Karpas-422 (cell line): Measurements from ENCODE around the gene SBK1. TPM values are rescaled to one million over a fixed set of nuclear protein-coding genes. Genes with fewer than 3 reads are reported as not detected.

Source experiments
- DNase-seq: peaks from one replicate; pipeline ENCODE4 v3.0.0-alpha.2; 2015
- H2AFZ ChIP-seq: fragments of 200-600 bp; sonication (generic); 2 replicates; pipeline ENCODE4 v1.6.1; 2014; ENCODE audit warnings: antibody characterized with exemption, low read length, mixed read lengths
- H3K27ac ChIP-seq: fragments of 200-600 bp; sonication (generic); 2 replicates; pipeline ENCODE4 v1.5.1; 2014; ENCODE audit warnings: mild to moderate bottlenecking, low read length, moderate library complexity
- H3K27me3 ChIP-seq: fragments of 200-600 bp; sonication (generic); 2 replicates; pipeline ENCODE4 v1.6.1; 2014; ENCODE audit warnings: low read length, mixed read lengths
- H3K36me3 ChIP-seq: fragments of 200-600 bp; sonication (generic); 2 replicates; pipeline ENCODE4 v1.6.1; 2014; ENCODE audit warnings: low read length, mixed read lengths; ENCODE audit not compliant: insufficient read depth
- H3K4me1 ChIP-seq: fragments of 200-600 bp; sonication (generic); 2 replicates; pipeline ENCODE4 v1.6.1; 2014; ENCODE audit warnings: mild to moderate bottlenecking, low read length, mixed read lengths
- H3K4me2 ChIP-seq: fragments of 200-600 bp; sonication (generic); 2 replicates; pipeline ENCODE4 v1.6.1; 2014; ENCODE audit warnings: low read length, low read depth, mild to moderate bottlenecking; ENCODE audit not compliant: poor library complexity, severe bottlenecking
- H3K4me3 ChIP-seq: fragments of 200-600 bp; sonication (generic); 2 replicates; pipeline ENCODE4 v1.5.1; 2014; ENCODE audit warnings: mild to moderate bottlenecking, antibody characterized with exemption, low read length, mixed read lengths
- H3K79me2 ChIP-seq: fragments of 200-600 bp; sonication (generic); 2 replicates; pipeline ENCODE4 v1.6.1; 2014; ENCODE audit warnings: mild to moderate bottlenecking, low read length, mixed read lengths
- H3K9ac ChIP-seq: fragments of 200-600 bp; sonication (generic); 2 replicates; pipeline ENCODE4 v1.6.0; 2014; ENCODE audit warnings: low read length
- H3K9me2 ChIP-seq: fragments of 200-600 bp; sonication (generic), shearing (Covaris generic); replicated peaks from 2 replicates; pipeline ENCODE4 v1.6.0; 2014; ENCODE audit warnings: mild to moderate bottlenecking, low read length, moderate library complexity; ENCODE audit not compliant: insufficient read depth
- H3K9me3 ChIP-seq: fragments of 300-700, 200-600 bp; sonication (generic); 2 replicates; pipeline ENCODE4 v1.6.1; 2014; ENCODE audit warnings: low read length, mixed read lengths
- H4K20me1 ChIP-seq: fragments of 200-600 bp; sonication (generic); 2 replicates; pipeline ENCODE4 v1.6.1; 2014; ENCODE audit warnings: mild to moderate bottlenecking, antibody characterized with exemption, low read length, low read depth; ENCODE audit not compliant: insufficient read depth
- total RNA-seq: library from RNA; depleted of rRNA; stranded (reverse); fragments of >200 nt; shearing (Covaris generic); gene quantifications from 2 replicates; pipeline ENCODE4 v1.2.3, GENCODE V29; 2014; ENCODE audit warnings: low replicate concordance

Gene SBK1
- total RNA-seq, 1 experiment from 2014 or later, result 0.07 TPM

- no peak overlapping the region for H3K27ac ChIP-seq
- H3K4me2 ChIP-seq, result no peak overlapping the region
- H3K4me3 ChIP-seq, result no peak overlapping the region
- no peaks in the 10 kb centered on the region for H3K36me3 ChIP-seq
- no peak for DNase-seq
- no peaks in the 10 kb centered on the region for H4K20me1 ChIP-seq
- no peaks in the 10 kb centered on the region for H3K9me2 ChIP-seq
- no peaks in the 10 kb centered on the region for H3K27me3 ChIP-seq
- H3K9ac ChIP-seq, result no peak overlapping the region
- no peaks in the 10 kb centered on the region for H3K9me3 ChIP-seq
- no peak overlapping the region for H2AFZ ChIP-seq
- H3K79me2 ChIP-seq, result no peaks in the 10 kb centered on the region
- H3K4me1 ChIP-seq, result no peaks in the 10 kb centered on the region
Measured at GRCh38 chr16:28259781-28260150, 32.6 kb upstream of the SBK1 start.

GRCh38 chr16:28260193-28260592, 32.1 kb upstream of the SBK1 start:
- no peak for DNase-seq
- H2AFZ ChIP-seq, result no peak overlapping the region
- no peaks in the 10 kb centered on the region for H3K9me3 ChIP-seq
- H3K4me2 ChIP-seq, result no peak overlapping the region
- H3K9me2 ChIP-seq, result no peaks in the 10 kb centered on the region
- H3K79me2 ChIP-seq, result no peaks in the 10 kb centered on the region
- no peaks in the 10 kb centered on the region for H3K36me3 ChIP-seq
- no peaks in the 10 kb centered on the region for H3K27me3 ChIP-seq
- no peaks in the 10 kb centered on the region for H4K20me1 ChIP-seq
- no peak overlapping the region for H3K4me3 ChIP-seq
- H3K27ac ChIP-seq, result no peak overlapping the region
- H3K4me1 ChIP-seq, result no peaks in the 10 kb centered on the region
- H3K9ac ChIP-seq, result no peak overlapping the region

GRCh38 chr16:28261942-28262341, 30.4 kb upstream of the SBK1 start:
- no peaks in the 10 kb centered on the region for H3K36me3 ChIP-seq
- H3K4me3 ChIP-seq, result no peak overlapping the region
- H3K4me2 ChIP-seq, result no peak overlapping the region
- no peak for DNase-seq
- H3K79me2 ChIP-seq, result no peaks in the 10 kb centered on the region
- no peaks in the 10 kb centered on the region for H4K20me1 ChIP-seq
- no peaks in the 10 kb centered on the region for H3K9me3 ChIP-seq
- no peak overlapping the region for H2AFZ ChIP-seq
- no peaks in the 10 kb centered on the region for H3K27me3 ChIP-seq
- no peak overlapping the region for H3K27ac ChIP-seq
- no peaks in the 10 kb centered on the region for H3K9me2 ChIP-seq
- no peaks in the 10 kb centered on the region for H3K4me1 ChIP-seq
- H3K9ac ChIP-seq, result no peak overlapping the region

GRCh38 chr16:28263305-28263704, 29.0 kb upstream of the SBK1 start:
- H3K9me2 ChIP-seq, result no peaks in the 10 kb centered on the region
- H3K4me2 ChIP-seq, result no peak overlapping the region
- no peaks in the 10 kb centered on the region for H3K36me3 ChIP-seq

GRCh38 chr16:28264656-28265055, 27.7 kb upstream of the SBK1 start:
- DNase-seq, result no peak
- no peak overlapping the region for H3K4me2 ChIP-seq

More at GRCh38 chr16:28263305-28263704, 29.0 kb upstream of the SBK1 start:
- Histone ChIP-seq H3K4me1 (no peaks in the 10 kb centered on the region), H3K9me3 (no peaks in the 10 kb centered on the region), H3K9ac (no peak overlapping the region), H4K20me1 (no peaks in the 10 kb centered on the region), H3K27ac (no peak overlapping the region), H3K27me3 (no peaks in the 10 kb centered on the region), H3K4me3 (no peak overlapping the region), H2AFZ (no peak overlapping the region), H3K79me2 (no peaks in the 10 kb centered on the region)
- no peak for DNase-seq

GRCh38 chr16:28265822-28266221, 26.5 kb upstream of the SBK1 start:
- no peak overlapping the region for H3K4me2 ChIP-seq
- no peak overlapping the region for H2AFZ ChIP-seq
- H3K9me2 ChIP-seq, result no peaks in the 10 kb centered on the region
- H3K27me3 ChIP-seq, result no peaks in the 10 kb centered on the region
- H3K4me3 ChIP-seq, result no peak overlapping the region
- H3K36me3 ChIP-seq, result no peaks in the 10 kb centered on the region
- H3K9me3 ChIP-seq, result no peaks in the 10 kb centered on the region
- H3K27ac ChIP-seq, result no peak overlapping the region
- no peak for DNase-seq
- H4K20me1 ChIP-seq, result no peaks in the 10 kb centered on the region
- no peak overlapping the region for H3K9ac ChIP-seq
- H3K4me1 ChIP-seq, result no peaks in the 10 kb centered on the region
- H3K79me2 ChIP-seq, result no peaks in the 10 kb centered on the region

More at GRCh38 chr16:28264656-28265055, 27.7 kb upstream of the SBK1 start:
- H3K27me3 ChIP-seq, result no peaks in the 10 kb centered on the region
- H3K4me3 ChIP-seq, result no peak overlapping the region
- no peak overlapping the region for H3K27ac ChIP-seq
- H3K9me2 ChIP-seq, result no peaks in the 10 kb centered on the region
- H4K20me1 ChIP-seq, result no peaks in the 10 kb centered on the region
- H3K9me3 ChIP-seq, result no peaks in the 10 kb centered on the region
- no peaks in the 10 kb centered on the region for H3K4me1 ChIP-seq
- H3K79me2 ChIP-seq, result no peaks in the 10 kb centered on the region
- no peaks in the 10 kb centered on the region for H3K36me3 ChIP-seq
- H2AFZ ChIP-seq, result no peak overlapping the region
- H3K9ac ChIP-seq, result no peak overlapping the region

GRCh38 chr16:28267356-28267755, 25.0 kb upstream of the SBK1 start:
- H3K9me3 ChIP-seq, result no peaks in the 10 kb centered on the region
- no peaks in the 10 kb centered on the region for H3K36me3 ChIP-seq
- no peaks in the 10 kb centered on the region for H4K20me1 ChIP-seq
- H3K9me2 ChIP-seq, result no peaks in the 10 kb centered on the region
- no peaks in the 10 kb centered on the region for H3K4me1 ChIP-seq
- H2AFZ ChIP-seq, result no peak overlapping the region
- no peaks in the 10 kb centered on the region for H3K79me2 ChIP-seq
- no peak overlapping the region for H3K4me2 ChIP-seq
- H3K9ac ChIP-seq, result no peak overlapping the region
- H3K27ac ChIP-seq, result no peak overlapping the region
- H3K4me3 ChIP-seq, result no peak overlapping the region
- no peaks in the 10 kb centered on the region for H3K27me3 ChIP-seq
- DNase-seq, result no peak

- Histone ChIP-seq H3K4me2 (no peak overlapping the region), H3K9me3 (no peaks in the 10 kb centered on the region), H2AFZ (no peak overlapping the region), H3K4me1 (peaks cover 3% of the 10 kb centered on the region), H3K79me2 (no peaks in the 10 kb centered on the region), H4K20me1 (no peaks in the 10 kb centered on the region), H3K27me3 (0 out of 2 replicates have a peak, but pooled peaks cover 3% of the 10 kb centered on the region), H3K36me3 (no peaks in the 10 kb centered on the region), H3K9me2 (no peaks in the 10 kb centered on the region), H3K27ac (no peak overlapping the region), H3K4me3 (no peak overlapping the region), H3K9ac (no peak overlapping the region)
- DNase-seq, result no peak
Measured at GRCh38 chr16:28273511-28273910, 18.8 kb upstream of the SBK1 start.

GRCh38 chr16:28274676-28275075, 17.6 kb upstream of the SBK1 start:
- no peak overlapping the region for H3K4me2 ChIP-seq
- no peak overlapping the region for H2AFZ ChIP-seq
- H3K9ac ChIP-seq, result no peak overlapping the region
- no peaks in the 10 kb centered on the region for H4K20me1 ChIP-seq
- no peaks in the 10 kb centered on the region for H3K79me2 ChIP-seq
- no peak for DNase-seq
- H3K4me1 ChIP-seq, result peaks cover 3% of the 10 kb centered on the region
- no peaks in the 10 kb centered on the region for H3K36me3 ChIP-seq
- H3K9me2 ChIP-seq, result no peaks in the 10 kb centered on the region
- no peak overlapping the region for H3K27ac ChIP-seq
- H3K4me3 ChIP-seq, result no peak overlapping the region
- H3K27me3 ChIP-seq, result 0 out of 2 replicates have a peak, but pooled peaks cover 3% of the 10 kb centered on the region
- H3K9me3 ChIP-seq, result no peaks in the 10 kb centered on the region
